Inferior parietal cortex (tissue), 1 donor: ENCODE data around the gene SERTAD2.

ENCODE experiments used
- DNase-seq: peaks from one replicate; pipeline ENCODE4 v3.0.0-alpha.2; 2016; ENCODE audit errors: extremely low spot score

The SERTAD2 gene, protein sequence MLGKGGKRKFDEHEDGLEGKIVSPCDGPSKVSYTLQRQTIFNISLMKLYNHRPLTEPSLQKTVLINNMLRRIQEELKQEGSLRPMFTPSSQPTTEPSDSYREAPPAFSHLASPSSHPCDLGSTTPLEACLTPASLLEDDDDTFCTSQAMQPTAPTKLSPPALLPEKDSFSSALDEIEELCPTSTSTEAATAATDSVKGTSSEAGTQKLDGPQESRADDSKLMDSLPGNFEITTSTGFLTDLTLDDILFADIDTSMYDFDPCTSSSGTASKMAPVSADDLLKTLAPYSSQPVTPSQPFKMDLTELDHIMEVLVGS

GRCh38 chr2:64653109-64654062 lies at the start of gene SERTAD2:
Gene SERTAD2 (minus strand): TSS chr2:64653913. CDS start chr2:64636871, 17,042 bp downstream.
- no peak for DNase-seq

GRCh38 chr2:64700133-64700809 lies 46.6 kb upstream of the SERTAD2 start:
- no peak for DNase-seq

DNA sequence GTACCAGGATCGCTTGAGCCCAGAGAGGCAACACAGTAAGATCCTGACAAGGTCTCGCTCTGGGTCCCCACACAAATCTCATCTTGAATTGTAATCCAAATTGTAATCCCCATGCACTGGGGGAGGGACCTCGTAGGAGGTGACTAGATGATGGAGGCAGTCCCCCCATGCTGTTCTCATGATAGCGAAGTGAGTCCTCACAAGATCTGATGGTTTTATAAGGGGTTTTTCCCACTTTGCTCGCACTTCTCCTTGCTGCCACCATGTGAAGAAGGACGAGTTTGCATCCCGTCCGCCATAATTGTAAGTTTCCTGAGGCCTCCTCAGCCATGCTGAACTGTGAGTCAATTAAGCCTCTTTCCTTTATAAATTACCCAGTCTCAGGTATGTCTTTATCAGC lies 46.0 kb upstream of the SERTAD2 start:
- no peak for DNase-seq

DNA sequence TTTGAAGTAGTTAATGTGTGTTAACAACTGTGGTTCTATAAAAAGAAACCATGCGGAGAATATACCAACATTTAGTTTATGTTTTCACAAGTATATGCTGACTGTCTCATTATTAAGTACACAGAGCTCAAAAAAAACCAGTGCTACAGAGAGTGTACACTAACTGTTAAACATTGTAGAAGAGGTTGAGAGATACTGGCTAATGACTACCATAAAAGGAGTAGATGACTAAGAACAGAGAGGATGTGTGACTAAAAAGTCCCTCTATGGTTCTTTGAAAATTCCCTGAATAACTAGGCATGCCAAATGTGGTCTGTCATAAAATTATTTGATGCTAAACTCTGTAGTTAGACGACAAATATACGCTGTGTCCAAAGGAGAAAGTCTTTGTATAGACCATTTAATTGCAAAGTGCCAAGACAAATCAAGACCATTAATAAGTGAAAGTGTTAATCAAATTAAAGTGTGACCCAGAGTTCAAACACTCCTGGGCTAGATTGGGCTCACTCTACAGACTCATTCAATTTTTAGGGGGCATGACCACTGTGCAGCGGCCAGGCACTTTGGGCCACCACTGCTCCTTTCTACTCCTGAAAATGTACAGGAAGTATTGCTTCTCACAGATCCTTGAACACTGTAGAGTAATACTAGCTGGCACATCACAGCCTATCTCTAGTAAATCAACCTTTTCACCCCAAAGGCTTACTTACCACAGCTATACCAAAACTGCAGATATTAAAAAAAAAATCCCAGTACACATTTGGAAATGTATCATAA lies 45.1 kb upstream of the SERTAD2 start:
- DNase-seq: no peak

DNA sequence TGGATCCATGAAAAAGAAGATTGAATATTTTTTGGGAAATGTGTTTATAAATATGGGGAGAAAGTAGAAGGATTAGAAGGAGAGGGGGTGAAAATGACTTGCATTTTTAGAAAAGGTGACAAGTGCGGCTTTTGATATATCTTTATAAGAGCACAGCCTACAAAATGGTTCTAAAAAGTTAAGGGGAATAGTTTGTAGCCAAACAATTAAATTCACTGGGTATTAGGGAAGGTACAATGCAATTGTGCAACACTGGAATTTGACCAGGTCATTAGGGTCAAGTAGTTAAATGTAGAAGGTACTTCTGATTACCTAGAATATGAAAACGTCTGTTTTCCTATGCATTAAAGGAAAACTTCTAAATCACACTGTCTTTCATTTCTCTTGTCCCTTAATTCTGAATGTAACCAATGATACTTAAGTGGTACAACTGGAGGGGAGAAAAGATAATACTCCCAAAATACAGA lies 44.5 kb upstream of the SERTAD2 start:
- DNase-seq: no peak

GRCh38 chr2:64697297-64698176 lies 43.8 kb upstream of the SERTAD2 start:
- no peak for DNase-seq

- DNase-seq: no peak
Observed at GRCh38 chr2:64696636-64697035, 42.9 kb upstream of the SERTAD2 start.

DNA sequence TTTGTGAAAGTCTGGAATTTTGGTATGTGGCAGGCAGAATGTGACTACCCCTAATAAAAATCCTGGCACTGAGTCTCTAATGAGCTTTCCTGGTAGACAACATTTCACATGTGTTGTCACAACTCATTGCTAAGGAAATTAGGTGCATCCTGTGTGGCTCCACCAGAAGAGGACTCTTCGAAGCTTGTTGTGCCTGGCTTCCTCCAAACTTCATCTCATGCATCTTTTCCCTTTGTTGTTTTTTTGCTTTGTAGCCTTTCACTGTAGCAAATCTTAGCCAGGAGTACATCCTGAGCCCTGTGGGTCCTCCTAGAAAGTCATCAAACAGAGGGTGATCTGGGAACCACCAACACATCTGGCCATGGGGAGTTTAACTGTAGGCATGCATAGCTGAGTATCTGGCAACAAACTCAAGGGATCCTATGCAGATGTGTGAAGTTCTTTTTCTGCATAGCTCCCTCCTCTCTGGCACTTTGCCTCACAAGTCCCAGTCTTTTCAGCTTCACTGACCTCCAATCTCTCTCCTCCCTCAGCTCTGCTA lies 42.1 kb upstream of the SERTAD2 start:
- no peak for DNase-seq

DNA sequence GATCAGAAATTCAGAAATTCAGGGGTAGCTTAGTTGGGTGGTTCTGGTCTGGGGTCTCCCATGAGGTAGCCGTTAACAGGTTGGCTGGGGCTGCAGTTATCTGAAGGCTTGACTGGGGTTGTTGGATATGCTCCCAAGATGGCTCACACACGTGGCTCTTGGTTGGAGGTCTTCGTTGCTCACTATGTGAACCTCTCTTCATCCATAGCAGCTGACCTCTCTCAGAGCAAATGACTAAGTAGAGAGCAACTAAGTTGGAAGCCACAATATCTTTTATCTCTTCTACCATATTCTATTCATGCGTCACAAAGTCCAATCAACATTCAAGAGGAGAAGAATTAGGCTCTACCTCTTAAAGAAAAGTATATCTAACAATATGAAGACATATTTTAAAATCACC lies 38.7 kb upstream of the SERTAD2 start:
- no peak for DNase-seq

DNA sequence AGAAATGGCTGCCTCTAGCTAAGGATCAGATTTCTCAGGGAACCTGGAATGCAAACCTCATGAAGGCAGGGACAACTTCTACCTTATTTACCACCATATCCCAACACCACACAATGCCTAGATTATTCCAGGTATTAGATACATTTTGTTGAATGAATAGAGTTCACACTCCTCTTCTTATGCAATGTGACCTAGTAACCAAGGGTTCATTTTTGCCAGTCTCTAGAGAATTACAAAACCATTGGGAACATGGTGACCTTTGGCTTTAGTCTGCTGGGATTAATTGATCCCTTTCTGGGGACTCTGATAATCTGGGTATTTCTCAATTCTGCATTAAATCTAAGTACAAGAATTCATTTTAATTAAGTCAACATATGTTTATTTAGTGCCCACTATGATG lies 35.2 kb upstream of the SERTAD2 start:
- DNase-seq: no peak

- DNase-seq: no peak
Observed at GRCh38 chr2:64686283-64686956, 32.7 kb upstream of the SERTAD2 start.

GRCh38 chr2:64685430-64685829 lies 31.7 kb upstream of the SERTAD2 start:
- no peak for DNase-seq

DNA sequence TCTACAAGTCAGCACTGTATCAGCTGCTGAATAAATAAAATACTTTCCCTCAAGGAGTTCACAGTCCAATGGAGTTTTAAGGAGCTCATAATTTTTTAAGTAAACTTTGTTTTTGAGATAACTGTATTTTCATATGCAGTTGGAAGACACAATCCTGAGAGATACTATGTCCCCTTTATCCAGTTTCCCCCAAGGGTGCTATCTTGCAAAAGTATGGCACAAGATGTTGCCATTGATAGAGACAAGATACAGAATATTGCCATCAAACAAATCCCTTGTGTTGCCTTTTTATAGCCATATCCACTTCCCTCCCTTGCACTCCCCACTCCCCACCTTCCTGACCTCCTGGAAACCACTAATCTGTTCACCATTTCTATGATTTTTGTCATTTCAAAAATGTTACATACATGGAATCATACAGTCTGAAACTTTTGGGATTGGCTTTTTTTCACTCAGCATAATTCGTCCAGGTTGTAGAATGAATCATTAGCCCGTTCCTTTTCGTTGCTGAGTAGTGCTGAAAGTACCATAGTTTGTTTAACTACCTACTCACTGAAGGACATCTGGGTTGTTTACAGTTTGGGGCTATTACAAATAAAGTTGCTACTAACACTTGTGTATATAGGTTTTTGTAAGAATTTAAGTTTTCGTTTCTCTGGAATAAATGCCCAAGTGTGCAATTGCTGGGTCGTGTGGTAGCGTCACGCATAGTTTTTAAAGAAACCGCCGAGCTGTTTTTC lies 30.2 kb upstream of the SERTAD2 start:
- DNase-seq: no peak

- DNase-seq: no peak
Observed at GRCh38 chr2:64681479-64681967, 27.8 kb upstream of the SERTAD2 start.

- no peak for DNase-seq
Observed at GRCh38 chr2:64679673-64680425, 26.1 kb upstream of the SERTAD2 start.

- DNase-seq: no peak
Observed at GRCh38 chr2:64678771-64679590, 25.3 kb upstream of the SERTAD2 start.

GRCh38 chr2:64677530-64677929 lies 23.8 kb upstream of the SERTAD2 start:
- DNase-seq: no peak
